ENCODE data around the gene FABP6.

- TF ChIP-seq RARB (CRISPR knock-in tag; IDR thresholded peaks at IDR 0.05) (no peak), PATZ1 (CRISPR knock-in tag; IDR thresholded peaks at IDR 0.05; ENCODE audit: borderline replicate concordance) (no peak), ZFP30 (CRISPR knock-in tag; IDR thresholded peaks at IDR 0.05) (no peak), TCF4 (CRISPR knock-in tag; IDR thresholded peaks at IDR 0.05; ENCODE audit: borderline replicate concordance) (no peak), TOX (CRISPR knock-in tag; IDR thresholded peaks at IDR 0.05; ENCODE audit: borderline replicate concordance) (no peak), GLIS3 (CRISPR knock-in tag; IDR thresholded peaks at IDR 0.05) (no peak), ZC3H10 (CRISPR knock-in tag; IDR thresholded peaks at IDR 0.05) (no peak), ZFP3 (CRISPR knock-in tag; IDR thresholded peaks at IDR 0.05) (no peak), TSHZ2 (CRISPR knock-in tag; IDR thresholded peaks at IDR 0.05) (no peak), CREB5 (CRISPR knock-in tag; IDR thresholded peaks at IDR 0.05; ENCODE audit: low read depth) (no peak), ESRRG (CRISPR knock-in tag; IDR thresholded peaks at IDR 0.05) (no peak), CSDC2 (CRISPR knock-in tag; IDR thresholded peaks at IDR 0.05) (no peak), PPARA (CRISPR knock-in tag; IDR thresholded peaks at IDR 0.05; ENCODE audit: borderline replicate concordance) (no peak)
Measured at GRCh38 chr5:160181965-160182622, 47.2 kb upstream of the FABP6 start.

All from SK-N-SH treated with all-trans-retinoic acid at 6 μM for 48 hours (cell line).